IMR-90 (cell line): ENCODE data around the gene ERVFRD-1. TPM values are rescaled to one million over a fixed set of nuclear protein-coding genes. Genes with fewer than 3 reads are reported as not detected.

Experiments
- ATAC-seq: fragments of 200-7000 bp; cut with Tn5 transposase; 2 replicates; pipeline ENCODE4 v1.9.1; 2020; ENCODE audit warnings: low read depth, mild to moderate bottlenecking, moderate library complexity
- BruUV-seq: library from RNA; stranded (reverse); fragments of 400-500 nt; replicated peaks from 2 replicates; lab custom pipeline; 2021; lab: Mats Ljungman, UMichigan
- CTCF ChIA-PET: fragments of 300-600 bp; formaldehyde crosslinking; extraction: SDS; loops from one replicate; lab custom pipeline; 2021; ENCODE audit warnings: antibody characterized with exemption; lab: Yijun Ruan, JAX
- POLR2A ChIA-PET: fragments of 300-600 bp; sonication (Branson Sonifier 250); formaldehyde crosslinking; loops from one replicate; lab custom pipeline; 2022; ENCODE audit warnings: antibody characterized with exemption; ENCODE audit not compliant: unreplicated experiment; lab: Charles Lee
- DNase-seq: peaks from one replicate; pipeline ENCODE4 v3.0.0; 2013
- H2AFZ ChIP-seq: replicated peaks from 2 replicates; pipeline ENCODE3; 2013; ENCODE audit warnings: low read length, mild to moderate bottlenecking; ENCODE audit not compliant: poor library complexity
- H2AK5ac ChIP-seq: 2 replicates; pipeline ENCODE4 v1.6.1; 2013; ENCODE audit warnings: low read depth, low read length, inconsistent platforms
- H2AK9ac ChIP-seq: replicated peaks from 2 replicates; pipeline ENCODE3; 2013; ENCODE audit warnings: mild to moderate bottlenecking, low read depth, low read length, moderate library complexity; ENCODE audit not compliant: poor library complexity
- H2BK120ac ChIP-seq: 2 replicates; pipeline ENCODE4 v1.6.1; 2013; ENCODE audit warnings: low read depth, low read length, inconsistent platforms
- H2BK15ac ChIP-seq: 3 replicates; pipeline ENCODE4 v1.6.1; 2013; ENCODE audit warnings: low read depth, low read length, inconsistent platforms
- H2BK20ac ChIP-seq: 2 replicates; pipeline ENCODE4 v1.6.1; 2013; ENCODE audit warnings: low read depth, mild to moderate bottlenecking, inconsistent platforms, low read length, moderate library complexity
- H2BK5ac ChIP-seq: 2 replicates; pipeline ENCODE4 v1.6.1; 2013; ENCODE audit warnings: mild to moderate bottlenecking, low read depth, low read length, inconsistent platforms; ENCODE audit not compliant: poor library complexity, severe bottlenecking
- H3K14ac ChIP-seq: replicated peaks from 2 replicates; pipeline ENCODE4 v1.6.1; 2013; ENCODE audit warnings: low read depth, low read length, inconsistent platforms
- H3K18ac ChIP-seq: 2 replicates; pipeline ENCODE4 v1.6.1; 2013; ENCODE audit warnings: low read depth, low read length, control low read depth
- H3K23ac ChIP-seq: 2 replicates; pipeline ENCODE4 v1.6.1; 2013; ENCODE audit warnings: low read depth, low read length, inconsistent platforms
- H3K27ac ChIP-seq: 2 replicates; pipeline ENCODE4 v1.5.1; 2013; ENCODE audit warnings: mild to moderate bottlenecking, control low read depth, low read length; ENCODE audit not compliant: insufficient read depth
- H3K27me3 ChIP-seq: 2 replicates; pipeline ENCODE4 v1.6.1; 2013; ENCODE audit warnings: low read length; ENCODE audit not compliant: control insufficient read depth, insufficient read depth
- H3K36me3 ChIP-seq: 2 replicates; pipeline ENCODE4 v1.6.1; 2013; ENCODE audit warnings: low read length, mixed read lengths; ENCODE audit not compliant: control insufficient read depth, insufficient read depth
- H3K4ac ChIP-seq: 2 replicates; pipeline ENCODE4 v1.6.1; 2013; ENCODE audit warnings: low read depth, low read length, inconsistent platforms
- H3K4me1 ChIP-seq: 2 replicates; pipeline ENCODE4 v1.6.1; 2013; ENCODE audit warnings: low read length, mixed read lengths; ENCODE audit not compliant: control insufficient read depth, insufficient read depth
- H3K4me2 ChIP-seq: 2 replicates; pipeline ENCODE4 v1.6.1; 2013; ENCODE audit warnings: low read depth, mild to moderate bottlenecking, control low read depth, low read length, moderate library complexity
- H3K4me3 ChIP-seq: 2 replicates; pipeline ENCODE4 v1.5.1; 2013; ENCODE audit warnings: low read depth, mild to moderate bottlenecking, control low read depth, low read length, moderate library complexity; ENCODE audit not compliant: insufficient read depth
- H3K56ac ChIP-seq: 2 replicates; pipeline ENCODE4 v1.6.1; 2013; ENCODE audit warnings: low read length, inconsistent platforms; ENCODE audit not compliant: insufficient read depth; ENCODE audit errors: extremely low read depth
- H3K79me1 ChIP-seq, 2 experiments: 2 replicates each; pipeline ENCODE4 v1.6.1; 2013; ENCODE audit warnings: low read length in 2 of 2, inconsistent platforms in 1 of 2, low read depth in 1 of 2
- H3K9ac ChIP-seq: 2 replicates; pipeline ENCODE4 v1.6.1; 2013; ENCODE audit warnings: low read depth, low read length, control low read depth
- H3K9me1 ChIP-seq: 2 replicates; pipeline ENCODE4 v1.6.1; 2013; ENCODE audit warnings: low read length, inconsistent platforms; ENCODE audit not compliant: insufficient read depth
- H3K9me3 ChIP-seq: 2 replicates; pipeline ENCODE4 v1.6.1; 2013; ENCODE audit warnings: low read length; ENCODE audit not compliant: control insufficient read depth, insufficient read depth
- H4K20me1 ChIP-seq: 2 replicates; pipeline ENCODE4 v1.6.1; 2013; ENCODE audit warnings: low read length, inconsistent platforms; ENCODE audit not compliant: insufficient read depth
- H4K5ac ChIP-seq: 2 replicates; pipeline ENCODE4 v1.6.1; 2013; ENCODE audit warnings: mild to moderate bottlenecking, low read depth, low read length, control low read depth
- H4K8ac ChIP-seq, 2 experiments: 2 replicates each; pipeline ENCODE4 v1.6.1; 2013; ENCODE audit warnings: low read depth in 2 of 2, low read length in 2 of 2, control low read depth in 1 of 2, inconsistent platforms in 1 of 2
- H4K91ac ChIP-seq: 2 replicates; pipeline ENCODE4 v1.6.1; 2013; ENCODE audit warnings: low read depth, low read length, inconsistent platforms; ENCODE audit not compliant: insufficient read depth
- BHLHE40 ChIP-seq: fragments of 150-350 bp; IDR thresholded peaks from 2 replicates; pipeline ENCODE4 v1.6.1; 2016; ENCODE audit warnings: mild to moderate bottlenecking, low read depth, low read length
- CEBPB ChIP-seq: IDR thresholded peaks from 2 replicates; pipeline ENCODE4 v1.6.1; 2012; ENCODE audit warnings: low read depth, low read length, improper control_type of control experiment
- CHD1 ChIP-seq: IDR thresholded peaks from 2 replicates; pipeline ENCODE4 v1.6.1; 2012; ENCODE audit warnings: low read depth, low read length, improper control_type of control experiment
- CTCF ChIP-seq: conservative IDR thresholded peaks from 2 replicates; pipeline ENCODE4 v1.5.1; 2012; ENCODE audit warnings: mild to moderate bottlenecking, low read depth, low read length, improper control_type of control experiment
- FOS ChIP-seq: fragments of 150-350 bp; IDR thresholded peaks from 2 replicates; pipeline ENCODE4 v1.6.1; 2016; ENCODE audit warnings: low read depth, low read length
- MAFK ChIP-seq: IDR thresholded peaks from 2 replicates; pipeline ENCODE4 v1.6.1; 2012; ENCODE audit warnings: low read depth, low read length, improper control_type of control experiment
- MAZ ChIP-seq: IDR thresholded peaks from 2 replicates; pipeline ENCODE4 v1.6.1; 2012; ENCODE audit warnings: low read depth, mild to moderate bottlenecking, low read length, improper control_type of control experiment, moderate library complexity, borderline replicate concordance
- MXI1 ChIP-seq: IDR thresholded peaks from 2 replicates; pipeline ENCODE4 v1.6.1; 2012; ENCODE audit warnings: low read depth, mild to moderate bottlenecking, low read length, moderate library complexity, borderline replicate concordance
- NFE2L2 ChIP-seq: fragments of 150-350 bp; IDR thresholded peaks from 2 replicates; pipeline ENCODE4 v1.6.1; 2016; ENCODE audit warnings: low read depth, mild to moderate bottlenecking, low read length
- POLR2A ChIP-seq: IDR thresholded peaks from 2 replicates; pipeline ENCODE4 v1.6.1; 2012; ENCODE audit warnings: mild to moderate bottlenecking, low read depth, low read length
- RAD21 ChIP-seq: IDR thresholded peaks from 2 replicates; pipeline ENCODE4 v1.6.1; 2012; ENCODE audit warnings: low read length, improper control_type of control experiment
- RCOR1 ChIP-seq: IDR thresholded peaks from 2 replicates; pipeline ENCODE4 v1.6.1; 2012; ENCODE audit warnings: mild to moderate bottlenecking, low read length, improper control_type of control experiment; ENCODE audit not compliant: insufficient replicate concordance
- RFX5 ChIP-seq: IDR thresholded peaks from 2 replicates; pipeline ENCODE4 v1.8.0; 2012; ENCODE audit warnings: low read depth, mild to moderate bottlenecking, low read length, moderate library complexity
- SMC3 ChIP-seq: fragments of 150-350 bp; IDR thresholded peaks from 2 replicates; pipeline ENCODE4 v1.6.1; 2016; ENCODE audit warnings: low read depth, mild to moderate bottlenecking, antibody characterized with exemption, low read length, moderate library complexity
- dilution Hi-C: fragments of 300-500 bp; cut with HindIII; formaldehyde crosslinking; loops from one replicate; pipeline ENCODE4 v1.14.3; 2018; ENCODE audit warnings: low sequenced_read_pairs; ENCODE audit not compliant: unreplicated experiment
- in situ Hi-C: fragments of 300-500 bp; cut with MboI; formaldehyde crosslinking; loops from 3 replicates; pipeline ENCODE4 v1.14.3; 2019; ENCODE audit warnings: low sequenced_read_pairs, inconsistent platforms, mixed read lengths
- intact Hi-C: fragments of 100-400 bp; cut with micrococcal nuclease; formaldehyde crosslinking; loops from 2 replicates; pipeline ENCODE4 v1.10.0; 2022
- polyA plus RNA-seq, 3 experiments: library from polyadenylated mRNA; depleted of rRNA; stranded (reverse); fragments of >200 nt; gene quantifications; 2 replicates each; pipeline ENCODE4 v1.2.3, GENCODE V29; 2012; ENCODE audit warnings: low replicate concordance in 1 of 3
- total RNA-seq: library from RNA; depleted of rRNA; stranded (reverse); fragments of >200 nt; gene quantifications from 2 replicates; pipeline ENCODE4 v1.2.3, GENCODE V29; 2012
- TF ChIP-seq, protein P1 (sequence below): fragments of 150-350 bp; IDR thresholded peaks from 2 replicates; pipeline ENCODE4 v1.6.1; 2017; ENCODE audit warnings: mild to moderate bottlenecking, antibody characterized with exemption, low read length, low read depth
- TF ChIP-seq, protein P2 (sequence below): fragments of 150-350 bp; IDR thresholded peaks from 2 replicates; pipeline ENCODE4 v1.6.1; 2016; ENCODE audit warnings: low read depth, mild to moderate bottlenecking, low read length, moderate library complexity, borderline replicate concordance

ERVFRD-1 gene
- total and polyA plus RNA-seq, 2 of the 4 experiments (the other 2 are of a cell fraction), result not detected

GRCh38 chr6:11155589-11155988 lies 44.1 kb upstream of the ERVFRD-1 start:
- BruUV-seq, result no TSS peak
- H2BK15ac ChIP-seq, result no peak overlapping the region
- no peak overlapping the region for H4K8ac ChIP-seq
- ATAC-seq, result no peak
- CTCF ChIA-PET, result no interaction called here
- no peak overlapping the region for H3K23ac ChIP-seq
- dilution Hi-C loops (no loop called here), in situ Hi-C loops (no loop called here), intact Hi-C loops (no loop called here)
- no peak overlapping the region for H4K5ac ChIP-seq
- no peaks in the 10 kb centered on the region for H3K36me3 ChIP-seq
- H3K9me3 ChIP-seq, result no peaks in the 10 kb centered on the region
- TF ChIP-seq BHLHE40, result no peak
- no peak for TF ChIP-seq CEBPB
- no peak for TF ChIP-seq MAZ
- TF ChIP-seq RAD21, result no peak
- no peak for TF ChIP-seq RCOR1
- TF ChIP-seq NFE2L2, result no peak
- TF ChIP-seq, protein P1, sequence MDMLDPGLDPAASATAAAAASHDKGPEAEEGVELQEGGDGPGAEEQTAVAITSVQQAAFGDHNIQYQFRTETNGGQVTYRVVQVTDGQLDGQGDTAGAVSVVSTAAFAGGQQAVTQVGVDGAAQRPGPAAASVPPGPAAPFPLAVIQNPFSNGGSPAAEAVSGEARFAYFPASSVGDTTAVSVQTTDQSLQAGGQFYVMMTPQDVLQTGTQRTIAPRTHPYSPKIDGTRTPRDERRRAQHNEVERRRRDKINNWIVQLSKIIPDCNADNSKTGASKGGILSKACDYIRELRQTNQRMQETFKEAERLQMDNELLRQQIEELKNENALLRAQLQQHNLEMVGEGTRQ, result no peak
- TF ChIP-seq MXI1, result no peak
- no peak for TF ChIP-seq CTCF
- no peak for TF ChIP-seq FOS
- no peak for TF ChIP-seq RFX5
- TF ChIP-seq, protein P2, sequence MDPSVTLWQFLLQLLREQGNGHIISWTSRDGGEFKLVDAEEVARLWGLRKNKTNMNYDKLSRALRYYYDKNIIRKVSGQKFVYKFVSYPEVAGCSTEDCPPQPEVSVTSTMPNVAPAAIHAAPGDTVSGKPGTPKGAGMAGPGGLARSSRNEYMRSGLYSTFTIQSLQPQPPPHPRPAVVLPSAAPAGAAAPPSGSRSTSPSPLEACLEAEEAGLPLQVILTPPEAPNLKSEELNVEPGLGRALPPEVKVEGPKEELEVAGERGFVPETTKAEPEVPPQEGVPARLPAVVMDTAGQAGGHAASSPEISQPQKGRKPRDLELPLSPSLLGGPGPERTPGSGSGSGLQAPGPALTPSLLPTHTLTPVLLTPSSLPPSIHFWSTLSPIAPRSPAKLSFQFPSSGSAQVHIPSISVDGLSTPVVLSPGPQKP, result no peak
- no peak for TF ChIP-seq POLR2A
- TF ChIP-seq SMC3, result no peak
- TF ChIP-seq CHD1, result no peak
- TF ChIP-seq MAFK, result no peak
- no peak overlapping the region for H3K14ac ChIP-seq
- no peak overlapping the region for H2AFZ ChIP-seq
- H3K4me2 ChIP-seq, result no peak overlapping the region
- H3K27ac ChIP-seq, result no peak overlapping the region
- no peak overlapping the region for H2AK5ac ChIP-seq
- H3K56ac ChIP-seq, result no peak overlapping the region
- no peak overlapping the region for H3K18ac ChIP-seq
- no peak overlapping the region for H4K91ac ChIP-seq
- no peak overlapping the region for H3K4ac ChIP-seq
- no peak for DNase-seq
- H3K4me1 ChIP-seq, result no peaks in the 10 kb centered on the region
- H2BK5ac ChIP-seq, result no peak overlapping the region
- POLR2A ChIA-PET, result no interaction called here
- H3K9me1 ChIP-seq, result no peaks in the 10 kb centered on the region
- H2BK120ac ChIP-seq, result no peak overlapping the region
- no peak overlapping the region for H3K9ac ChIP-seq
- H3K4me3 ChIP-seq, result no peak overlapping the region
- no peaks in the 10 kb centered on the region for H3K79me1 ChIP-seq
- no peak overlapping the region for H2AK9ac ChIP-seq
- no peak overlapping the region for H2BK20ac ChIP-seq
- H4K20me1 ChIP-seq, result no peaks in the 10 kb centered on the region
- no peaks in the 10 kb centered on the region for H3K27me3 ChIP-seq
